CD4-positive, alpha-beta T cell treated with Interleukin-10 for 1 hour (primary cell): ENCODE results near the gene B3GALNT2.

Experiments
- DNase-seq: peaks from one replicate; pipeline ENCODE4 v3.0.0-alpha.2; 2020

B3GALNT2 gene

GRCh38 chr1:235450886-235451483 lies 53.3 kb downstream of the B3GALNT2 start:
- DNase-seq = no peak

GRCh38 chr1:235450433-235450832 lies 53.8 kb downstream of the B3GALNT2 start:
- no peak for DNase-seq

- no peak for DNase-seq
Measured at GRCh38 chr1:235448616-235449015, 55.6 kb downstream of the B3GALNT2 start.

GRCh38 chr1:235442788-235443429 lies 61.3 kb downstream of the B3GALNT2 start:
- DNase-seq = no peak

GRCh38 chr1:235441159-235441685 lies 63.0 kb downstream of the B3GALNT2 start:
- no peak for DNase-seq

GRCh38 chr1:235434001-235434400 lies 70.3 kb downstream of the B3GALNT2 start:
- no peak for DNase-seq

GRCh38 chr1:235430991-235431390 lies 73.3 kb downstream of the B3GALNT2 start:
- DNase-seq = no peak

GRCh38 chr1:235429143-235429542 lies 75.1 kb downstream of the B3GALNT2 start:
- no peak for DNase-seq

- DNase-seq = no peak
Measured at GRCh38 chr1:235427447-235427846, 76.8 kb downstream of the B3GALNT2 start.

- no peak for DNase-seq
Measured at GRCh38 chr1:235426680-235427079, 77.6 kb downstream of the B3GALNT2 start.

GRCh38 chr1:235426143-235426542 lies 78.1 kb downstream of the B3GALNT2 start:
- DNase-seq = no peak

- no peak for DNase-seq
Measured at GRCh38 chr1:235425357-235425756, 78.9 kb downstream of the B3GALNT2 start.

GRCh38 chr1:235424092-235424491 lies 80.2 kb downstream of the B3GALNT2 start:
- no peak for DNase-seq

GRCh38 chr1:235423214-235423652 lies 81.0 kb downstream of the B3GALNT2 start:
- DNase-seq = peak; percentile 15

GRCh38 chr1:235421751-235422150 lies 82.5 kb downstream of the B3GALNT2 start:
- no peak for DNase-seq

- DNase-seq = peak; percentile 78
Measured at GRCh38 chr1:235417086-235417697, 87.1 kb downstream of the B3GALNT2 start.

GRCh38 chr1:235416662-235417049 lies 87.6 kb downstream of the B3GALNT2 start:
- DNase-seq = no peak

- peak; percentile 76 for DNase-seq
Measured at GRCh38 chr1:235415008-235415904, 89.0 kb downstream of the B3GALNT2 start.

GRCh38 chr1:235411489-235412486 lies 92.5 kb downstream of the B3GALNT2 start:
- DNase-seq = no peak

GRCh38 chr1:235410467-235410866 lies 93.8 kb downstream of the B3GALNT2 start:
- no peak for DNase-seq

- DNase-seq = no peak
Measured at GRCh38 chr1:235409042-235409820, 95.0 kb downstream of the B3GALNT2 start.
